Lung (tissue), 12 donors: ENCODE measurements around the gene UBL7. TPM values are rescaled to one million over a fixed set of nuclear protein-coding genes. Genes with fewer than 3 reads are reported as not detected.

Experiments used
- ATAC-seq: fragments of 200-7000 bp; cut with Tn5 transposase; one replicate; pipeline ENCODE4 v1.9.1; 2020; ENCODE audit warnings: moderate number of reproducible peaks; ENCODE audit not compliant: insufficient read depth, low FRiP score
- DNase-seq, 3 donors: peaks; one replicate each; pipeline ENCODE4 v3.0.0-alpha.2; 2013 to 2017
- H3K27ac ChIP-seq, 2 donors: one replicate each; pipeline ENCODE4 v1.5.1; 2013; ENCODE audit warnings: mild to moderate bottlenecking in 2 of 2, moderate library complexity in 2 of 2, control low read depth in 1 of 2, inconsistent platforms in 1 of 2, low read depth in 1 of 2, low read length in 1 of 2
- H3K27me3 ChIP-seq, 3 donors: one replicate each; pipeline ENCODE4 v1.5.1; 2013; ENCODE audit warnings: low read length in 2 of 3; ENCODE audit not compliant: control insufficient read depth in 3 of 3, insufficient read depth in 3 of 3
- H3K36me3 ChIP-seq, 4 donors: one replicate each; pipeline ENCODE4 v1.5.1; 2013; ENCODE audit warnings: low read length in 4 of 4, mild to moderate bottlenecking in 1 of 4, moderate library complexity in 1 of 4; ENCODE audit not compliant: control insufficient read depth in 4 of 4, insufficient read depth in 4 of 4
- H3K4me1 ChIP-seq, 5 donors: one replicate each; pipeline ENCODE4 v1.5.1; 2013; ENCODE audit warnings: low read length in 5 of 5, mild to moderate bottlenecking in 2 of 5, moderate library complexity in 1 of 5; ENCODE audit not compliant: control insufficient read depth in 5 of 5, insufficient read depth in 5 of 5
- H3K4me3 ChIP-seq: one replicate; pipeline ENCODE4 v1.5.1; 2013; ENCODE audit warnings: mild to moderate bottlenecking, control low read depth, moderate library complexity
- H3K9ac ChIP-seq, 2 donors: one replicate each; pipeline ENCODE4 v1.5.1; 2013; ENCODE audit warnings: low read length in 2 of 2, control low read depth in 1 of 2; ENCODE audit not compliant: insufficient read depth in 1 of 2
- H3K9me3 ChIP-seq, 4 donors: one replicate each; pipeline ENCODE4 v1.5.1; 2013; ENCODE audit warnings: low read length in 3 of 4, mild to moderate bottlenecking in 1 of 4, moderate library complexity in 1 of 4; ENCODE audit not compliant: control insufficient read depth in 4 of 4, insufficient read depth in 3 of 4
- WGBS, 2 donors: extraction: QIAGEN DNeasy Blood & Tissue Kit; methylation state at CpG; one replicate each; pipeline ENCODE4 v1.1.7; 2013; 5-methylcytosine and 5-hydroxymethylcytosine counted together
- polyA plus RNA-seq, 2 donors: library from polyadenylated mRNA; stranded (reverse); fragments of 200-250 nt; gene quantifications; one replicate each; pipeline ENCODE4 v1.2.1, GENCODE V29; 2013
- total RNA-seq, 2 donors: library from RNA; depleted of rRNA in 1 of 2; stranded (reverse); fragments of >200 nt in 1 of 2; gene quantifications; one replicate each; pipeline ENCODE4 v1.2.1, GENCODE V29; 2014 to 2021
- TF ChIP-seq, protein P1 (sequence below): IDR thresholded peaks from 2 replicates; pipeline ENCODE4 v1.5.1; 2012; ENCODE audit warnings: mild to moderate bottlenecking; ENCODE audit errors: control extremely low read depth, extremely low read depth
- donor health status: control.
- donor health status: control.
- donor health status: Bipolar disorder and iron deficiency.
- donor health status: healthy.
- donor health status: DM: yes; HTN: yes; CAD: no.

UBL7 gene
- total and polyA plus RNA-seq, 4 donors, result 31.8 to 48.0 (median 40.4) TPM

DNA sequence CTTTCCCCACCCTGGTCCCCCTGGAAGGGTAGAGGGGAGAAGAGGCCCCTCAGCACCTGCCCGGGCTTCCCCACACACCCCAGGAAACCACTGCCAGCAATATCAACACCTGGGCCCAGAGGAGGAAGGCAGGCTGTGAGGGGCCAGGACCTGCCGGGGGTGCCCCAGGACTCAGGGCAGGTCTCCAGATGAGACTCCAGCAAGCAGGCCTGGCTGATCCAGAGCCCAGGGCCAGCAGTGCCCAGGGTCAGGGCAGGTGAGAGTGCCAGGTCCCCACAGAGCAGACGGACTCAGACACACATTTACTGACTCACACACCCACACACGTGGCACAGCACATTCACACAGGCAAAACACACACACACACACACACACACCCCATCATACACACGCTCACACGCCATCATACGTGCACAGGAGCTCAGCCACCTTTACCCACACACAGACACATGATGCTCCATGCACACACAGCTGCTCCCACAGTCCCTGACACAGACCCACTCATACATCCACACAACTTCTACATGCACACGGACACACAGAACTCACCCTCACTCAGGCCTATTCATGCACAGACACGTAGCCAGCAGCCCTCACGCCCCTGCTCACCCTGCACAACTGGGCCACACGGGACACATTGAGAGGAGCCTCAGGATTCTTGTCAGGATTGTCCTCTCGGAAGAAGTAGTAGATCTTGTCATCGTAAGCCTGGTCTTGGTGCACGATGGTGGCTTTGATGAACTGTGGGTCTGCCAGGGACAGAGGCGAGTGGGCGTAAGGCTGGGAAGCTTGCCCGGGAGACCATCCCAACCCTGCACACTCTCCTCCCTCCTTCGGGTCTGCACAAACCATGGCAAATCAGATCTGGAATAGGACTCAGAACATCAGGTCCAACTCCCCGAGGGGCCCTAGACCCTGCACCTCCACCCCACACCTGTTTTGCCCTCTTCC, 44.7 kb downstream of the UBL7 start:
- Histone ChIP-seq H3K4me1 (peaks cover 0 to 7% (median 0%) of the 10 kb centered on the region in 5 donors), H3K9me3 (no peaks in the 10 kb centered on the region), H3K9ac (no peak overlapping the region), H3K4me3 (no peak overlapping the region), H3K27me3 (no peaks in the 10 kb centered on the region), H3K27ac (no peak overlapping the region), H3K36me3 (peaks cover 0 to 11% (median 0%) of the 10 kb centered on the region in 4 donors)
- ATAC-seq (no peak), DNase-seq (no peak)
- TF ChIP-seq, protein P1, sequence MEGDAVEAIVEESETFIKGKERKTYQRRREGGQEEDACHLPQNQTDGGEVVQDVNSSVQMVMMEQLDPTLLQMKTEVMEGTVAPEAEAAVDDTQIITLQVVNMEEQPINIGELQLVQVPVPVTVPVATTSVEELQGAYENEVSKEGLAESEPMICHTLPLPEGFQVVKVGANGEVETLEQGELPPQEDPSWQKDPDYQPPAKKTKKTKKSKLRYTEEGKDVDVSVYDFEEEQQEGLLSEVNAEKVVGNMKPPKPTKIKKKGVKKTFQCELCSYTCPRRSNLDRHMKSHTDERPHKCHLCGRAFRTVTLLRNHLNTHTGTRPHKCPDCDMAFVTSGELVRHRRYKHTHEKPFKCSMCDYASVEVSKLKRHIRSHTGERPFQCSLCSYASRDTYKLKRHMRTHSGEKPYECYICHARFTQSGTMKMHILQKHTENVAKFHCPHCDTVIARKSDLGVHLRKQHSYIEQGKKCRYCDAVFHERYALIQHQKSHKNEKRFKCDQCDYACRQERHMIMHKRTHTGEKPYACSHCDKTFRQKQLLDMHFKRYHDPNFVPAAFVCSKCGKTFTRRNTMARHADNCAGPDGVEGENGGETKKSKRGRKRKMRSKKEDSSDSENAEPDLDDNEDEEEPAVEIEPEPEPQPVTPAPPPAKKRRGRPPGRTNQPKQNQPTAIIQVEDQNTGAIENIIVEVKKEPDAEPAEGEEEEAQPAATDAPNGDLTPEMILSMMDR, result no peak
- 86 to 87% methylated on average over 19 of the region's 19 CpGs for WGBS, 2 donors

DNA sequence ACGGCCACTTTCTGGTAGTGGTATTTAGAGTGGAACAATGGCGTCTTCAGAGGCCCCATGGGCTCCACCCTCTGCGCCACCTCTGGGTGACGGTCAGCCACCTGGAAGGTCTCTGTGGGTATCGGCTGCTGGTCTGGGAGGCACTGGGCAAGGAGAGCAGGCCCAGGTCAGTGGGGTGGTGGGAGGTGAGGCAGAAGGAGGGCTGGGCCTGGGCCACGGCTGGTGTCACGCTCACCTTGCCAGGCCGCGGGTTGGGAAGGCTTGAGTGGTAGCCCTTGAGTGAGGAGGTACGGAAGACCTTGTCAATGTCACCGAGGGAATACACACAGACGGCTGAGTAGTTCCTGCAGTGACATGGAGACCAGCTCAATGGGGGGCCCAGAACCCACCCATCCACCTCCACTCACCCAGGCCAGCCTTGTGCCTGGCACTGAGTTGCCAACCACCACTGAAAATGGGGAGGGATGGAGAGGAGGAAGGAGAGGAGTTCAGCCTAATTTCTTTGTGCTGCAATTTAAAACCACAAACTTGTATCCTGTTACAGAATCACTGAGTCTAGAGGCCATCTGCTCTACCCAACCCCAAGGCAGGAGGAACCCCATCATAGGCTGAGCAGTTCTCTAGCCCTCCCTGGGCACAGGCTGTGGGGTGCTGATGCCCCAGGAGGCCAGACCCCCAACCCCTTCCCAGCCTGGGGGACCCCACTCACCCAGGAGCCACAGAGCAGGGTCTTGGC, 46.2 kb downstream of the UBL7 start:
- DNase-seq (no peak), ATAC-seq (no peak)
- Histone ChIP-seq H3K9ac (no peak overlapping the region), H3K27ac (no peak overlapping the region), H3K9me3 (no peaks in the 10 kb centered on the region), H3K4me3 (no peak overlapping the region), H3K36me3 (peaks cover 0 to 13% (median 0%) of the 10 kb centered on the region in 4 donors), H3K4me1 (no peaks in the 10 kb centered on the region), H3K27me3 (no peaks in the 10 kb centered on the region)
- 95% methylated on average over 12 of the region's 12 CpGs for WGBS, 2 donors
- TF ChIP-seq, protein P1, result no peak

DNA sequence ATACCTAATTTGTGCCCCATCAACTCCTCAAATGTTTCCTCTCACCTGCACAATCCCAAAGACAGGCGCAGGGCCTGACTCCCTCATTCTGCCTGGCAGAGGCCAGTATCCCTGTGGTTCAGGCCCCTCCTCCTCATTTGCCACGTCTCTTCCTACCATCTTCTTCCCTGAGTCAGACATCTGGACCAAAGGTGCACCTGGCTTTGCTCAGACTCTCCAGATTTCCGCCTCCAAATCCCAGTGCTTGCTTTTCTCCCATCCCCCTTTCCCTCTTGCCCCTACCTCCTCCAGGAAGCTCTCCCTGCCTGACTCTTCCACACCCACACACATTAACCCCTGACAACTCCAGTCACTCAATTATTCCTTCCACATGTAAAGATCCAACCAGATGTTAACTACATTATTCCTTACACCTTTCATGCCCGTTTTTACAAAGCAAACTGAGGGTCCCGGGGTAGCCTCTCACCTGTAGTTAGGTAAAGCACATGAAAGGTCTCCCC, 46.8 kb downstream of the UBL7 start:
- no peaks in the 10 kb centered on the region for H3K27me3 ChIP-seq
- no peak overlapping the region for H3K27ac ChIP-seq
- TF ChIP-seq, protein P1, result no peak
- WGBS, 2 donors, result 88 to 94% methylated on average over 5 of the region's 5 CpGs
- H3K4me1 ChIP-seq, result no peaks in the 10 kb centered on the region
- no peak for DNase-seq
- no peak overlapping the region for H3K4me3 ChIP-seq
- H3K36me3 ChIP-seq, result peaks cover 0 to 13% (median 0%) of the 10 kb centered on the region in 4 donors
- no peaks in the 10 kb centered on the region for H3K9me3 ChIP-seq
- H3K9ac ChIP-seq, result no peak overlapping the region
- ATAC-seq, result no peak
